GM18526 (cell line): ENCODE data around the gene CCDC157.

ENCODE experiments used
- POLR2A ChIP-seq: IDR thresholded peaks from 3 replicates; pipeline ENCODE4 v1.6.1; 2011; ENCODE audit not compliant: insufficient read length; ENCODE audit errors: extremely low read depth

CCDC157 gene

GRCh38 chr22:30390974-30391691 is 34.3 kb downstream of the CCDC157 start:
- no peak for TF ChIP-seq POLR2A

- TF ChIP-seq POLR2A: no peak
Measured at GRCh38 chr22:30392661-30393321, 36.0 kb downstream of the CCDC157 start.

GRCh38 chr22:30393322-30393680 is 36.5 kb downstream of the CCDC157 start:
- no peak for TF ChIP-seq POLR2A

DNA sequence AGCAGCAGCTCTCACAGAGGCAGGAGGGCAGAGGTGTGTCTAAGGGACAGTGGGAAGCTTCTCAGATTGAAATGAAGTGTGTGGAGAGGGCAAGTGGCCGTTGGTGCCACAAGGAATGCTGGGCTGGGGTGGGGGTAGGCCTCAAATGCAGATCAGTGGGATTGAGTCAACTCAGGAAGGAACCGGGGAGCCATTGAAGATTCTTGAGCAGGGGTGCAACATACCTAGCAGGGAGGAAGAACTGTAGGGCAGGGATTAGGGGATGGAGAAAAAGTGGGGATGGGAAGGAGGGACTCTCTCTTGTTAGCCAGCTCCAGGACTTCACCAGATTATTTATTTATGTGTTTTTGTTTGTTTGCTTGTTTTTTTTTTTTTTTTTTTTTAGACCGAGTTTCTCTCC is 37.1 kb downstream of the CCDC157 start:
- TF ChIP-seq POLR2A: no peak

DNA sequence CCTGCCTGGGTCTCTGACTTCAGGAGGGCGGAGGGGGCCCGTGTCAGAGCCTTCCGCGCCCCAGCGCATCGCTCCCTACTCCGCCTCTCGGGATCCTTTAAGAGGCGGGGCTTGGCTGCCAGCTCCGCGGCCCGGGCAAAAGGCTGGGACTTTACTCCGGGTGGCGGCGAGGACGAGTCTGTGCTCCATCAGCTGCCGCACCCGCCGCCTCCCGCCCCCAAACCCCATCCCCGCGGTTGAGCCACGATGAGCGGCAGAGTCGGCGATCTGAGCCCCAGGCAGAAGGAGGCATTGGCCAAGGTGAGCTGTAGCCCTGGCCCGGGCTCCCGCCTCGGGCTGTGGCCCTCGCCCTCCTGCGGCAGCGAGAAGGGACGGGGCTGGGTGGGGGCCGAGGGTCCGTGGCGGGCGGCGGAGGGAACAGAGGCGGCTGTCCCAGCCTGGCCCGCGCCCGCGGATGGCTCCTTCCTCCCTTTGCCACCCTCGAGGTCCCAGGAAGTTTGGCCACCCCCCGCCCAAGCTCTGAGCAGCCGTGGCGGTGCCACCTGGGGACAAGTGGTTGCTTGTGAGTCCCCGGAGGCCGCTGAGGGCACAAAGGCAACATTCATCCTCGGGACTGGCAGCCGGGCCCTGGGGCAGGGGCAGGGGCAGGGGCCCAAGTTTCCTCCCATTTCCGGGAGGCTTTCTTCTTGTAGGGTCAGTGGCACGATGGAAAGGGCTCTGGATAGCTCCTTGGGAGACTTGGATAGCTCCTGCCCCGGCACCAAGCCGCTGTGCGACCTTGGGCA is 40.3 kb downstream of the CCDC157 start, which contains the start of gene SEC14L2:
SEC14L2 (plus strand) TSS at position 148 of the 785 bp plus-strand sequence; CDS start at position 247, 99 bp downstream.
- peak; percentile 12 for TF ChIP-seq POLR2A

DNA sequence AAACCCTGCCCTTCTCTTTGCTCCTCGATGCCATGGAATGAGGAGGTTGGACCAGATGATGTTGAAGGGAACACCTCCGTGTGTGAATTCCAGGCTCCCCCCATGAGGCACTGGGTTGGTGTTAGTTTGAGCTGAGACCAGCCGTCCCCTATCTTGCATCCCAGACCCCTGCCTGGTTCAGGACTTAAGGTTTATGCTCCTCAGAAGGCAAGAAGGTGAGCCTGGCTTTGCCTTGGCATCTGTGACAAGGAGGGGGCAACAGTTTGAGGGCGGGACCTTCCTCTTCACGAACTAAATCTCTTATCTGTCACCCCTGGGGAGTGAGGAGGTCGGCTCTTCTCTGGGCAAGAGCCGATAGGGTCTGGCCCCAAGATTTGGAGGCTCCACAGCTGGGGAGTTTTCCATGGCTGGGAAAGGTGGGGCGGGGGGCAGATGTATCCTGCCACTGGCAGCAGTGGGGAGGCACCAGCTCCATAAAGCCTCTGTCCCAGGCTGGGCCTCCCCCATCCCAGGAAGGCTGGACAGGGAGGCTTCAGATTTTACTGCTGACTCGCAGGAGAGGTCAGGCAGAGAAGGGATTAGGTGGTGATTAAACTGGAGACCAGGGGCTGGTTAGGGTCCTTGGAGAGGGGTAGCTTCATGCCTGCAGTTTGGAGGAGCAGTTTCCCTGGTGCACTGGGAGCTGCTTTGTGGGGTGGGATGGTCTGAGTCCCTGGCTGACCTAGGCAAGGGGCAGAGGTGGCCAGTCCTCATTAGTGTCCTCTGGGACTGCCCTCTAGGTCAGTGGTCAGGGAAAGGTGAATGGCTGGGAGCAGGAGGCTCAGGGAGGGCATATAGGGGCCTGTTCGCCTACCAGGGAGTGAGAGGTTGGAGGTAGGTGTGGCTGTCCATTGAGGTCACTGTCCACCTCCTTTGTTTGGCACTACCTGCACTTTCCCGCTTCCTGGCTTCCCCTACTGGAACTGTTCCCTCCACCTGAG is 41.1 kb downstream of the CCDC157 start:
- no peak for TF ChIP-seq POLR2A

DNA sequence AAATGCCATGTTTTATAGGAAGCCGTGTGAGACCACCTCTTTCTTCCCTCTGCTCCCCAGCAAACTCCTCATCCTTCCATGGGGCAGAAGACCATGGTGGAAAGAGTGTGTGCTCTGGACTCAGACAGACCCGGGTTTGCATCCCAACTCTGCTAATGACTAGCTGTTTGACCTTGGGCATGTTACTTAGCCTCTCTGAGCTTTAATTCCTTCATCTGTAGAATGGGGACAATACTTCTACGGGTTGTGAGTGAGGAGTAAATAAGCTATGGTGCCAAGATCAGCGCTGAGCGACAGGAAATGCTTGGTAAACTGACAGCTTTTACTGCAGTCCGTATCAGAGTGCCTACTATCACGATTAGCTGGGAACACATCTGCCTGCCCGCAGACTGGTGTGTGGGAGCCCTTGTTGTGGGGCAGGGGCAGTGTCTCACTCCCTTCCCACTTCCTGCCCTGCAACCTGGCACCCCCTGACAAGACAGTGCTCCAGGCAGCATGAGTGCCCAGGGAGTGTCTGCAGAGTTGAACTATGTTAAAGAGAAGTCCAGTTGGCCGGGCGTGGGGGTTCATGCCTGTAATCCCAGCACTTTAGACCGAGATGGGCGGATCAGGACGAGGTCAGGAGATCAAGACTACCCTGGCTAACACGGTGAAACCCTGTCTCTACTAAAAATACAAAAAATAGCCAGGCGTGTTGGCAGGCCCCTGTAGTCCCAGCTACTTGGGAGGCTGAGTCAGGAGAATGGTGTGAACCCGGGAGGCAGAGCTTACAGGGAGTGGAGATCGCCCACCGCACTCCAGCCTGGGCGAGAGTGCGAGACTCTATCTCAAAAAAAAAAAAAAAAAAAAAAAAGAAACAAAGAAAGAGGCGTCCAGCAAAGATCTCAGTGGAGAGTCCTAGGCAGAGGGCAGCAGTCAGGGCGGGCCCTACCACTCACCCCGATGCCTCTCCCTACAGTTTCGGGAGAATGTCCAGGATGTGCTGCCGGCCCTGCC is 42.2 kb downstream of the CCDC157 start:
- TF ChIP-seq POLR2A: no peak

- TF ChIP-seq POLR2A: no peak
Measured at GRCh38 chr22:30399718-30400117, 42.9 kb downstream of the CCDC157 start.

DNA sequence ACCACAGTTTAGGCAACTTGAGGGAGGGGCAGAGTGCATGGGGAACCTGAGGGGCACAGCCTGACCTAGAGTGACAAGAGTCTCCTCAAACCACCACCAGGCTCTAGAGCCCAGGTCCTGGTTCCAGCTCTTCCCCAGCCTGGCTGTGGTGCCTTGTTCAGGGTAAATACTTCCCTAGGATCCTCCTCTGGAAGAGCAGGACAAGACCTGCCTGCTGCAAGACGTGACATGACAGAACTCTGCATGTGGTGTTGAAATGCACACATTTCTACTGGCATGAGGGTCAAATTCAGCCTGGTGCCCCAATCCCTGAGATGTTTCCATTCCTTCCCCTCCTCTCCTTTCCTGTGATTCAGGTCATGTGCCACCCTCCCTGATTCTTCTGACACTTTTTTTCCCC is 43.4 kb downstream of the CCDC157 start:
- TF ChIP-seq POLR2A: no peak

DNA sequence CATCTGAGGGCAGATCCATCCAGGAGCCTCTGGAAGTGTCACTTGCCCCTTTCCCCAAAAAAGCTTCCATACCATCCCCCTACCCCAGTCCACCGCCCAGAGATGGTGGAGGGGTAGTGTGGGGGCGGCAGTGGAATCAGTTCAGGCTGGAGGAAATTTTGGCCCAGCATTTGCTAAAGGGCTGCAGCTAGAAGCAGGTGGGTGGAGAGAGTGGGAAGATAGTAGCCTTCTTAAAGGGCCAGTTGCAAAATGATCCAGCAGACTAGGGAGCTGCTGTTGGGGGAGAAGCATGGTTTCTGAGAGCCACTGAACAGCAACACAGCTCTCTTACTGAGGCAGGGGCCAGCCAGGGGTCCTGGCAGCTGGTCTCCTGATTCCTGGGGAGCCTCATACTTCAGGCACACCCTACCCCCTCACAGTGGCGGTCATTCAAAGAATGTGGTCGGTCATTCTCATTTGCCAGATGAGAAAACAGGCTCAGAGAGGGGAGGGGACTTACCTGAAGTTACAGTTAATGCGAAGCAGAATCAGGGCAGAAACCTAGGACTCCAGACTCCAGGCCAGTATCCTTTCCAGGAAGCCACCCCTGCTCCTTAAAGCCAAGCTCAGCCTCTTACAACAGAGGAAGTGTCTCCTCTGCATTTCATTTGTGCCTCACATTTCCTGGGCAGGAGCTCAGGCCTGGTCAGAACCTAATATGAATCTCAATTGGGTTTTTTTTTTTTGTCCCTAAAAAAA is 45.4 kb downstream of the CCDC157 start:
- TF ChIP-seq POLR2A: no peak

GRCh38 chr22:30404307-30404706 is 47.5 kb downstream of the CCDC157 start:
- TF ChIP-seq POLR2A: no peak

GRCh38 chr22:30405731-30406130 is 48.9 kb downstream of the CCDC157 start:
- no peak for TF ChIP-seq POLR2A

- TF ChIP-seq POLR2A: no peak
Measured at GRCh38 chr22:30406400-30406799, 49.6 kb downstream of the CCDC157 start.
